Superior temporal gyrus (tissue), 1 donor: Measurements from ENCODE around the gene CDADC1.

ENCODE experiments used
- DNase-seq: peaks from one replicate; pipeline ENCODE4 v3.0.0-alpha.2; 2016; ENCODE audit errors: extremely low spot score

Gene CDADC1

DNA sequence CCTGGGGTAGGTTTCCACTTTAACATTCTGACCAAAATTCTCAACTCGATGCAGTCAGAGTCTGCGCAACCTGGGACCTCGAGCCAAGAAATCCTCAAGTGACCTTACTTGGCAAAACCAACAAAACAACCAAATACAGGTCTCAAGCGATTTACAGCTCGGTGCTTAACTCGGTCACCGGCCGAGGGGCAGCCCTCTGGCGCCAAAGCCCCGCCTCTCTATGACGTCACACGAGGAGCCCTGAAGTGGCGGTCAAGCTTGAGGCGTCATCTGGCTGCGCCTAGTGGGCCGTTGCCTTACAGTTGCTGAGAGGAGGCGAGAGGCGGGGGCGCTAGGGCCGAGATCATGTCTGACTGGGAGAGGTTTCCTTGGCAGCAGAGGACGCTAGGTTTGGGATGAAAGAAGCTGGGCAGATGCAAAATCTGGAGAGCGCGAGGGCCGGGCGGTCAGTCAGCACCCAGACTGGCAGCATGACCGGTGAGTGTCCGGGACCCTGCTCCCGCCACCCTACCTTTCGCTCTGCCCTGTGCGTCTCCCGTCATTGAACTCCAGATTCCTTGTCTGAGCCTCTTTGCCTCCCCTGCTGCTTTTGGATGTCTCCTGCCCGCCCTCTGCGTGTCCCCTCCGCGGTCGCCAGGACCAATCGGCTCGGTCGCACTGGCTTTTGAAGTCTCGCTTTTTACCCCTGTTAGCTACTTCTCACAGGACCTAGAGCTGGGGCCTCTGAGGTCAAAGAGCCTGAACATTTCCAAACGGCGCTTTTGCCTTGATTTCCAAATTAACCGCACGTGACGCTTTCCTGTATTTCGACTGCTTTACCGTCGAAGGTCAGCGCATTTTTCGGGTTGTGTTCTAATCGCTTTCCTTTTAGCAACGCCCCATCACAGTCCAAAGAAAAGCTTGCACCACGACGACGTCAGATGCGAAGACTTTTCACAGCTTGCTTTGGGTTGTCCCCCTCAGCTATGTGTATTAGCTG is at the start of gene CDADC1:
Gene CDADC1 (plus strand): TSS at position 283 of the 979 bp plus-strand sequence. CDS start 113 bp downstream, at position 396.
- DNase-seq: peak; percentile 98

- DNase-seq: no peak
Measured at GRCh38 chr13:49206641-49207040, 41.1 kb upstream of the CDADC1 start.

DNA sequence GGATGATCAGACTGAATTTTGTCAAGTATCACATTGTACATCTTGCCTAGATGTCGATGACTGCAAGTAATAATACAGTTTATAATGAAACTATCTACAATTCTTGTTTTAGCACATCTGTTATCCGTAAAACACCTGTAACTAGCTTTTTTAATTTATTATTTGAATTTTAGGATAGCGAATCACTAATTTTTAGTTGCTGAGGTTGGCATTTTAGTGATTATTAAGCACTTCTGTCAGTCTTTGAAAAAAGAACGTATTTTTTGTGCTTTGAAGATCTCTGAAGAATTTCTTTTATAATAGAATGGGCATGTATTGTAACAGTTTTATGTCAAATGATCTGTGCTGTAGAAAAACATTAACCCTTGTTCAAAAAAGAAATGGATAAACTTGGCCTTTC is 39.1 kb upstream of the CDADC1 start:
- no peak for DNase-seq

DNA sequence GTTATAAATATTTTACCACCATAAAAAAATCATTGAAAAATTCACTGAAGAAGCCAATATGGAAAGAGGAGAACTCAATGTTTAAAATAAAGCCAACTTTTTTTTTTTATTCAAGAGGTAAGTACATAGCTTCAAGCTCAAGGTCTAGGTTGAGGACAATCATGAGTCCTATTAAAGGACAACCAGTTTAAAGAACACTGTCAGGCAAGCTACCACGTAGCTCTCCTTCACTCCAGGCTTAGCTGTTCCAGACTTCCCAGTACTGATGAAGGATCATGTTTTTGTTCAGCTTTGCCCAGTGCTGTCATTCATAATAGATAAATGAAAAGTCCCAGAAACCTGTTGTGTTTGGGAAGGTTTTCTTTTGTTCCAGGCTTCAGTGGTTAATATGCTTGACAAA is 37.6 kb upstream of the CDADC1 start:
- DNase-seq: no peak

DNA sequence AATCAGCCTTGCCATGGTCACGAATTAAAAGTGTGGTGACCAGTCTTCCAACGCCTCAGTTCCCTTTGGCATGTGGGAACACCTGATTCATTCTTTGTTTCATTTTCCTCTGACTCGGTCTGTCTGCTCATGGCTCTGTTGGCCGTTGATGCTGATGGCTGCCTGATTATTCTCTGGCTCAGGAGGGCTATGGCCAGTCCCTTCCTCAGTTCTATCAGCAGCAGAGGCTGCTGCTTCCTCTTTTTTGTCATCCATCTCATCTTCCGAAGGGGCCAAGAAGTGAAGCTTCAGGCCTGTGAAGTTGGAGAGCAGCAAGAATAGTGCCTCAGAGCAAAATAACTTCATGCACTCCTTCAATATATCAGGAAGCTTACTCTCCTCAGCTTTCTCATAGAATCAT is 37.1 kb upstream of the CDADC1 start:
- DNase-seq: no peak

- no peak for DNase-seq
Measured at GRCh38 chr13:49213539-49213938, 34.2 kb upstream of the CDADC1 start.

GRCh38 chr13:49213997-49214916 is 33.5 kb upstream of the CDADC1 start:
- no peak for DNase-seq

- no peak for DNase-seq
Measured at GRCh38 chr13:49214917-49215376, 32.8 kb upstream of the CDADC1 start.

DNA sequence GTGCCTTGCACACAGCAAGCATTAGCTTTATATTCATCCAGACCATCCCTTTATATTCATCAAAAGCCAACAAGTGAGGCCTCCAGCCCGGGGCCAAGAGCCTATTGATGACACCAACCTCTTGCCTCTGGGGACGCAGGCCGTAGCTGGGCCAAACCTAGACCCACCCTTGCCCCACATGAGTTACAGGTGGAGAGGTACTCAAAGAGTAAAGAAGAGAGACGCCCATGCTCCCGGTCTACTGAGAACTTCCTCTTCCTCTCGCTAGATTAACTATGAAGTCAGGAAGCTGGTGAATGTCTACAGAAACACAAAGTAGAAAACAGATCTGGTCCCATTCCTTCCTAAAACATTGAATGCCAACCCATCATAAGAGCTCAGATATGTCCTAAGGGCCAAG is 31.4 kb upstream of the CDADC1 start:
- DNase-seq: no peak

DNA sequence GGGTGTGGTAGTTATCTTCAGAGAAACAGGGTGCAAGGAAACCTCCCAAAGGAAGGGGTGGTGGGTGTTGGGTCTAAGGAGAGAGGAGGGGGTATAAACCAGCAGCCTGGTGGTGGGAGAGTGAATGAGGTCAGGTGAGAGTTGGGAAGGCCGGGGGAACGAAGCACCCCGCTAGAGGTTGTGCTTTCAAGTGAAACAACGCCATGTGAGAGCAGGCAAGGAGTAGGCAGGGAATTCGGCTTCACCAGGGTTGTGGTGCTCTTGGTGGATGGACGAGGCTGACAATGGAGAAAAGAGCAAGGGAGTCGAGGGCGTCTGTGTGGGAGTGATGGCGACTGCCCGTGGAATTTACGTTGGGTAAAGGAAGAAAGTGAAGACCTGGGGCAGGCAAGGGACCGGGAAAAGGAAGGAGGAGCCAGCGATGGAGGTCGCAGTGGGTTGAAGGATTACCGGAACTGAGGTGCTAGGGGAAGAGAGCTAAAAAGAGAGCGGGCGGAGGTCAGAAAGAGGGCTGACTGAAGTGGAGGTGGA is 29.7 kb upstream of the CDADC1 start:
- DNase-seq: no peak

GRCh38 chr13:49218493-49219051 is 29.2 kb upstream of the CDADC1 start:
- DNase-seq: no peak

DNA sequence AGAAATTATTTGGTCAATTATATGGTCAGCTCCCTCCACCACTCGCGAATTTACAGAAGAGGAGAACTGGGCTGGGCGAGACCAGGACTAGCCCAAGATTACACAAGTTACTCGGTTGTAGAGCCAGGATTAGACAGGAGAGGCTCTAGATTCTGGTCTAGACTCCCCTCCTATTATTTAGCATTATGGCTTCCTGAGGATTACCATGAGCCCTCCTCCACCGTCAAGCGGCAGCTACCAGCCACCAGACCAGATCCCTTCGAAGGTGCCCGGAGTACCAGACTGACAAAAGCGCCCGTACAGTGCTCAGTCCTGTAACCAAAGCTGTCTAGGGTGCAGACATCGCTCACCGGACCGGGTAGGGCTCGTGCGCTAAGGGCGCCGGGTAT is 28.1 kb upstream of the CDADC1 start:
- no peak for DNase-seq

- DNase-seq: no peak
Measured at GRCh38 chr13:49220036-49220855, 27.5 kb upstream of the CDADC1 start, which contains the start of gene MLNR. TSS of gene MLNR (plus strand) at chr13:49220338. CDS start at chr13:49220338, 0 bp downstream.

- DNase-seq: no peak
Measured at GRCh38 chr13:49220856-49221589, 26.7 kb upstream of the CDADC1 start.

DNA sequence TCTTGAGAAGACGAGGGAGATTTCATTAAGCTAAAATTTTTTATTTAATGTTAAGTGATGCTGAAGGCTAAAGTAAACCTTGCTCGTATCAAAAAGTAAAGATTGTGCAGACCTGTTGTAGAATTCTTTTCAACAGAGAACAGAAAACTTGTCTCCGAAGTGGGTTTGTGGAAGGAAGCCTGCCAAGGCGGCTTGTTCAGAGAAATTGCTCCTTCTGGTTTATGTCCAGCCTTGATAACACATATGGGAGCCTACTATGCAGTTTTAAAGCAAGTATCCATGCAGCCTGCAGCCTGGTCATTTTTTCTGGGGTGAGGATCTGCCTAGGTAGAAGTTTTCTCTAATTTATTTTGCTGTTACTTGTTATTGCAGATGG is 26.1 kb upstream of the CDADC1 start:
- DNase-seq: no peak

DNA sequence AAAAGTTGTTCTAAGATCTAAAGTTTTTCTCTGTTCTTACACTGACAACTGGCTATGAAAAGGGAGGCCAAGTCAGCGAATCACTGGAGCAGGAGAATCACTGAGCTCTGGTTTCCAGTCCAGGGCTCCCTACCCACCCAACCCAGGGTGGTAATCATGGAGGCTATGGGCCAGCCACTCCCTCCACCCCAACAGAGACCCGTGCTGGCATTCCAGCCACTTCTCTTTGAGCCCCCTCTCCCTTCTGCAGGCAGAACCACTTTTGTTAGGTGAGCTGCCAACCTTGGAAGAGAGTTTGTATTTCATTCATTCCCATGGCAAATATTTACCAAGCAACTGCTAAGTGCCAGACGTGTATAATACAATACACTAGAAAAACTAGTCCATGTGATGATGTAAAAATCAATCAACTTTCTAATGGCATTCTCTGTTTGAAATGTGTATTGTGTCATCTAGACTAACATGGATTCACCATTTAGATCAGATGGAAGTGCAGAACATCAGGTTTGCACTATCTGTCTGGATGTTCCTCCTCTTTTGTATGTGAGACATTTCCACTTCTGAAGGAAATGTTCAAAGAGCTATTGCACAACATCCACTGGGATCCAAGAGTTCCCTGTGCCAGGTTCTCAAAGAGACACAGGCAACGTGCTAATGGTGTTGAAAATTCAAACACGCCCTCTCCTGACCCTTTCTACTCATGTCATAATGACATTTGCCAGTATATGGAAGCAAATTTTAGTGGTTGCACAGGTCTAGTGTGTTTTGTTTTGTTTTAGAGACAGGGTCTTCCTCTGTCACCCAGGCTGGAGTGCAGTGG is 22.3 kb upstream of the CDADC1 start:
- no peak for DNase-seq

DNA sequence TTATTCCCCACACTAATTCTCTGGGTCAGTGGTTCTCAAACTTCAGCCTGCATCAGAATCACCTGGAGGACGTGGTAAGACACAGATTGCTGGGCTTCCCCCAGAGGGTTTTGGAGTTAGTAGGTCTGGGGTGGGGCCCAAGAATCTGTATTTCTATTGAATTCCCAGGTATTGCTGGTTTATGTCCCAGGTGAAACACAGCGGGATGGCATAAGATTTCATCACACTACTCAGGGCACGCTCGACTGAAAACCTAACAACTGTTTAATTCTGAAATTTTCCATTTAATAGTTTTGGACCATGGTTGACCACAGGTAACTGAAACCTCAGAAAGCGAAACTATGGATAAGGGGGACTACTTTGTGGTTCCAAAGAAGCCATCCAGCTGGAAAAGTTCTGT is 21.1 kb upstream of the CDADC1 start:
- DNase-seq: no peak

DNA sequence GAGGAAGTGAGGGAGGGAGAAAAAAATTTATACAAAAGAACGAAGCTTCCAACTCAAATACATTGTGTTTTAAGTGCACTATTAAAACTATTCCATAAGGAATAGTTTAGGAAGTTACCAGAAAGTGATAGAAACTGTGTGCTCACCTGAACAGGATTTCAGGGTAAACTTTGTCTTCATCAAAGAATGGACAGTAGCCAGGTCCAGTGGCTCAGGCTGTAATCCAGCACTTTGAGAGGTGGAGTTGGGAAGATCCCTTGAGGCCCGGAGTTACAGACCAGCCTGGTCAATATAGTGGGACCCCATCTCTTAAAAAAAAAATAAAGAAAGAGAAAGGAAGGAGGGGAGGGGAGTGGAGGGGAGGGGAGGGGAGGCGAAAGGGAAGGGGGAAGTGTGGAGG is 13.0 kb upstream of the CDADC1 start:
- DNase-seq: no peak

DNA sequence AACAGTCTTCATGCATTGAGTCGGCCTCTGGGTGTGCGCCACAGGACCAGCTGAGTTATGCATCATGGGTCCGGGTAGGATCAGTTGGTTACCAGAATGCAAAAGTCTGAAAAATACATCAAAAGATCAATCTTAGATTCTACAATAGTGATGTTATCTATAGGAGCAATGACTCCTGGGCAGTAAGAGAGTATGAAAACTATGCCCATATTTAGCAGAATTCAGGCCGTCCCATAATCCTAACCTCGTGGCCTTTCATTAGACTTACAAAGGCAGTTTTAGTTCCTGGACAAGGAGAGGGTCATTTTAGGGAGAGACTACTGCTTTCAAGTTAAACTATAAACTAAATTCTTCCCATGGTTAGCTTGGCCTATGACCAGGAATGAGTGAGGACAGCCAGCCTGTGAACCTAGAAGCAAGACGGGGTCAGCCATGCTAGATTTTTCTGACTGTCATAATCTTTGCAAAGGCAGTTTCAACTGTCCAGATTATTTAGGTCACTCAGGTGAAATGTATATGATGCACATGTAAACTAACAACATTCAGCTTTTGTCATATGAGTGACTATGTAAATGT is 11.8 kb upstream of the CDADC1 start:
- DNase-seq: no peak
